OCI-LY7 (cell line): Measurements from ENCODE around the gene TOLLIP. TPM values are rescaled to one million over a fixed set of nuclear protein-coding genes. Genes with fewer than 3 reads are reported as not detected.

Experiments
- BruUV-seq: library from RNA; stranded (reverse); fragments of 400-500 nt; replicated peaks from 2 replicates; lab custom pipeline; 2021; lab: Mats Ljungman, UMichigan
- CTCF ChIA-PET: fragments of 300-600 bp; sonication (Branson Sonifier 250); formaldehyde crosslinking; loops from one replicate; lab custom pipeline; 2022; ENCODE audit warnings: antibody characterized with exemption; ENCODE audit not compliant: unreplicated experiment; lab: Charles Lee
- POLR2A ChIA-PET: fragments of 300-600 bp; sonication (Branson Sonifier 250); formaldehyde crosslinking; loops from one replicate; lab custom pipeline; 2022; ENCODE audit warnings: antibody characterized with exemption; lab: Charles Lee
- DNase-seq: peaks from one replicate; pipeline ENCODE4 v3.0.0-alpha.2; 2015; ENCODE audit warnings: low spot score
- H2AFZ ChIP-seq: fragments of 200-600 bp; sonication (generic), shearing (Covaris generic); 2 replicates; pipeline ENCODE4 v1.6.1; 2014; ENCODE audit warnings: mild to moderate bottlenecking, antibody characterized with exemption, low read length, moderate library complexity
- H3K27ac ChIP-seq: fragments of 200-600 bp; sonication (generic); 2 replicates; pipeline ENCODE4 v1.5.1; 2014; ENCODE audit warnings: mixed run types, low read depth, mild to moderate bottlenecking, moderate library complexity, low read length, inconsistent platforms; ENCODE audit not compliant: poor library complexity, severe bottlenecking
- H3K36me3 ChIP-seq: fragments of 200-600 bp; sonication (generic); 2 replicates; pipeline ENCODE4 v1.6.1; 2014; ENCODE audit warnings: mild to moderate bottlenecking, antibody characterized with exemption, low read length, moderate library complexity, mixed read lengths; ENCODE audit not compliant: insufficient read depth
- H3K4me1 ChIP-seq: fragments of 200-600 bp; sonication (generic); 2 replicates; pipeline ENCODE4 v1.5.1; 2014; ENCODE audit warnings: mild to moderate bottlenecking, low read length; ENCODE audit not compliant: insufficient read depth, poor library complexity, severe bottlenecking
- H3K4me2 ChIP-seq: fragments of 200-600 bp; sonication (generic); 2 replicates; pipeline ENCODE4 v1.6.1; 2014; ENCODE audit warnings: mild to moderate bottlenecking, low read length
- H3K4me3 ChIP-seq: fragments of 200-600 bp; sonication (generic); 2 replicates; pipeline ENCODE4 v1.5.1; 2014; ENCODE audit warnings: mild to moderate bottlenecking, low read depth, low read length; ENCODE audit not compliant: poor library complexity, severe bottlenecking
- H3K79me2 ChIP-seq: fragments of 200-600 bp; sonication (generic); 2 replicates; pipeline ENCODE4 v1.6.1; 2016; ENCODE audit warnings: low read depth, mild to moderate bottlenecking, low read length, moderate library complexity, mixed read lengths; ENCODE audit not compliant: insufficient read depth
- H3K9me2 ChIP-seq: fragments of 200-600 bp; sonication (generic); 2 replicates; pipeline ENCODE4 v1.6.1; 2016; ENCODE audit warnings: mild to moderate bottlenecking, low read length, mixed read lengths; ENCODE audit not compliant: insufficient read depth
- H3K9me3 ChIP-seq: fragments of 200-600 bp; sonication (generic); 2 replicates; pipeline ENCODE4 v1.6.1; 2014; ENCODE audit warnings: mild to moderate bottlenecking, mixed run types, low read length, mixed read lengths
- H4K20me1 ChIP-seq: fragments of 200-600 bp; sonication (generic); 2 replicates; pipeline ENCODE4 v1.6.1; 2014; ENCODE audit warnings: mild to moderate bottlenecking, antibody characterized with exemption, low read length, moderate library complexity, mixed read lengths; ENCODE audit not compliant: insufficient read depth
- CTCF ChIP-seq: fragments of 200-600 bp; sonication (generic); conservative IDR thresholded peaks from 2 replicates; pipeline ENCODE4 v1.5.1; 2014; ENCODE audit warnings: mild to moderate bottlenecking, antibody characterized with exemption, low read length, moderate library complexity, mixed read lengths
- EZH2phosphoT487 ChIP-seq: fragments of 200-600 bp; sonication (generic); IDR thresholded peaks from 2 replicates; pipeline ENCODE4 v1.6.1; 2018; ENCODE audit warnings: low read depth, borderline replicate concordance, mild to moderate bottlenecking, mixed run types, antibody characterized with exemption, low read length, moderate library complexity, mixed read lengths
- intact Hi-C: fragments of 100-400 bp; cut with micrococcal nuclease; formaldehyde crosslinking; loops from one replicate; pipeline ENCODE4 v1.10.0; 2022; ENCODE audit not compliant: unreplicated experiment
- total RNA-seq, 2 experiments: library from RNA; depleted of rRNA in 1 of 2; stranded (reverse); fragments of >200 nt in 1 of 2; shearing (Covaris generic) in 1 of 2; gene quantifications; 2 replicates each; pipeline ENCODE4 v1.2.3, GENCODE V29; 2014 to 2022

Gene TOLLIP
- total RNA-seq, 2 experiments from 2014 or later = 15.9 to 37.1 TPM

GRCh38 chr11:1276866-1277615, 32.4 kb downstream of the TOLLIP start:
- intact Hi-C loops = no loop called here
- Histone ChIP-seq H3K9me3 (no peaks in the 10 kb centered on the region), H3K4me3 (no peak overlapping the region), H3K4me2 (no peak overlapping the region), H2AFZ (no peak overlapping the region), H3K36me3 (no peaks in the 10 kb centered on the region), H4K20me1 (no peaks in the 10 kb centered on the region), H3K4me1 (no peaks in the 10 kb centered on the region), H3K79me2 (no peaks in the 10 kb centered on the region), H3K9me2 (no peaks in the 10 kb centered on the region), H3K27ac (no peak overlapping the region)
- BruUV-seq = no TSS peak
- no peak for TF ChIP-seq CTCF
- TF ChIP-seq EZH2phosphoT487 = no peak
- ChIA-PET POLR2A (no interaction called here), CTCF (no interaction called here)
- DNase-seq = no peak

GRCh38 chr11:1276041-1276790, 33.2 kb downstream of the TOLLIP start:
- H3K9me2 ChIP-seq = no peaks in the 10 kb centered on the region
- BruUV-seq = no TSS peak
- no peak overlapping the region for H3K27ac ChIP-seq
- DNase-seq = no peak
- H3K9me3 ChIP-seq = no peaks in the 10 kb centered on the region
- POLR2A ChIA-PET = no interaction called here
- no peak overlapping the region for H3K4me2 ChIP-seq
- no peaks in the 10 kb centered on the region for H3K79me2 ChIP-seq
- H4K20me1 ChIP-seq = no peaks in the 10 kb centered on the region
- no peaks in the 10 kb centered on the region for H3K36me3 ChIP-seq
- no peaks in the 10 kb centered on the region for H3K4me1 ChIP-seq
- intact Hi-C loops = no loop called here
- CTCF ChIA-PET = interaction anchor here (0.6 kb wide), 1 partner anchor 127 kb away, joined by 3 read pairs; no protein-coding TSS in a partner anchor
- no peak overlapping the region for H3K4me3 ChIP-seq
- H2AFZ ChIP-seq = no peak overlapping the region
- no peak for TF ChIP-seq CTCF
- TF ChIP-seq EZH2phosphoT487 = no peak
